Thymus (tissue), 11 donors: ENCODE measurements around the gene VPS13A. TPM values are rescaled to one million over a fixed set of nuclear protein-coding genes. Genes with fewer than 3 reads are reported as not detected.
"Not testable (repeated sequence)": the region's sequence is repeated elsewhere in the genome, so short reads cannot be mapped to it uniquely, and the experiment has no call there.

Source experiments
- DNase-seq, 9 donors: peaks; one replicate each; pipeline ENCODE4 v3.0.0-alpha.2; 2013; ENCODE audit warnings: low spot score in 9 of 9, low read depth in 6 of 9, missing footprints in 1 of 9
- H3K27ac ChIP-seq, 2 donors: one replicate each; pipeline ENCODE4 v1.5.1; 2013; ENCODE audit warnings: control low read depth in 1 of 2, low read depth in 1 of 2, low read length in 1 of 2, mild to moderate bottlenecking in 1 of 2, moderate library complexity in 1 of 2
- H3K27me3 ChIP-seq, 2 donors: one replicate each; pipeline ENCODE4 v1.5.1; 2013; ENCODE audit warnings: low read length in 1 of 2; ENCODE audit not compliant: control insufficient read depth in 2 of 2, insufficient read depth in 1 of 2
- H3K36me3 ChIP-seq, 2 donors: one replicate each; pipeline ENCODE4 v1.5.1; 2013; ENCODE audit warnings: low read length in 1 of 2, mild to moderate bottlenecking in 1 of 2, moderate library complexity in 1 of 2; ENCODE audit not compliant: control insufficient read depth in 2 of 2, insufficient read depth in 2 of 2
- H3K4me1 ChIP-seq, 2 donors: one replicate each; pipeline ENCODE4 v1.5.1; 2013; ENCODE audit warnings: low read length in 2 of 2; ENCODE audit not compliant: control insufficient read depth in 2 of 2, insufficient read depth in 2 of 2
- H3K4me3 ChIP-seq, 2 donors: one replicate each; pipeline ENCODE4 v1.5.1; 2013; ENCODE audit warnings: low read length in 2 of 2, control low read depth in 1 of 2, mild to moderate bottlenecking in 1 of 2
- H3K9me3 ChIP-seq, 2 donors: one replicate each; pipeline ENCODE4 v1.5.1; 2013; ENCODE audit warnings: low read length in 1 of 2, mild to moderate bottlenecking in 1 of 2; ENCODE audit not compliant: control insufficient read depth in 2 of 2, insufficient read depth in 1 of 2
- WGBS: extraction: QIAGEN DNeasy Blood & Tissue Kit; methylation state at CpG from one replicate; pipeline ENCODE4 v1.1.7; 2013; 5-methylcytosine and 5-hydroxymethylcytosine counted together
- polyA plus RNA-seq: library from polyadenylated mRNA; stranded (reverse); fragments of 200-250 nt; gene quantifications from one replicate; pipeline ENCODE4 v1.2.3, GENCODE V29; 2013
- total RNA-seq: library from RNA; stranded (reverse); fragments of 120-200 nt; gene quantifications from one replicate; pipeline ENCODE4 v1.2.4, GENCODE V29; 2013
- donor health status: healthy.

The VPS13A gene
- total and polyA plus RNA-seq, 2 donors: 21.1 to 22.8 TPM

DNA sequence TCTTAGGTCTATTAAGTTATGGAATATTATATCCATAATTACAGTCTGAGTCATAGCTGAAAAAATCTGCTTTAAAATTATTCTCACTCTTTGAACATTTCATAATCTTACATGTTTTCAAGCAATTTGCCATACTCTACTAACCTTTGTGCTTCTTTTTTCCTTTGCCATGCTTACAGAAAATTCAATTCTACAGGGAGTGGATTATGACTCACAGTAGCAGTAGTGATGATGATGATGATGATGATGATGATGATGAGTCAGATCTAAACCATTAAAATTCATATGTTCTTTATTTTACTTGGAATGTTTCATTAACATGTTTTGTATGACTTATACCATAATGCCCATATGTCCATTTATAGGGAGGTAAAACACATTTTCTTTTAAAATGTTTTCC is 207.1 kb downstream of the VPS13A start:
- Histone ChIP-seq H3K27ac (no peak overlapping the region), H3K36me3 (peaks cover 4 to 8% of the 10 kb centered on the region in 2 donors), H3K4me3 (no peak overlapping the region), H3K27me3 (no peaks in the 10 kb centered on the region), H3K4me1 (no peaks in the 10 kb centered on the region), H3K9me3 (no peaks in the 10 kb centered on the region)
- DNase-seq: no peak

DNA sequence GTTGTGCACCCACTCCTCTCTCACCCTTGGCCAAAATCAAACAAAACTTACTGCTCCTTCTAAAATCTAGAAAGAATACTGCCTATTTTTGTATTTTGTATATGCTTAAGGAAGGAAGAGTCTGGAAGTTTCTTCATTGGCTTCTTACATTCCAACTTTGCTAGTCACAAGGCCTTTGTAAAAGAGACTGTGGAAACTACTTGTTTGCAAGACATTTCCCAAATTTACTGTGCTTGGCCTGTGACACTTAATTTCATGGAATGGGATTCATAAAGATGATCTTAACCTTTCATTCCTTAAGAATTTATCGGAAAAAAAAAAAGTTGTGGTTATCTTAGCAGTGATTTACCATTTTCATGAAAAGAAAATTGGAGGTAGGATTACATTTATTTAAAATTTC is 208.9 kb downstream of the VPS13A start:
- Histone ChIP-seq H3K4me1 (no peaks in the 10 kb centered on the region), H3K36me3 (peaks cover 0 to 10% of the 10 kb centered on the region in 2 donors), H3K27ac (no peak overlapping the region), H3K4me3 (no peak overlapping the region), H3K9me3 (no peaks in the 10 kb centered on the region), H3K27me3 (no peaks in the 10 kb centered on the region)
- WGBS: 49% methylated on average over 1 of the region's 1 CpG
- no peak for DNase-seq

DNA sequence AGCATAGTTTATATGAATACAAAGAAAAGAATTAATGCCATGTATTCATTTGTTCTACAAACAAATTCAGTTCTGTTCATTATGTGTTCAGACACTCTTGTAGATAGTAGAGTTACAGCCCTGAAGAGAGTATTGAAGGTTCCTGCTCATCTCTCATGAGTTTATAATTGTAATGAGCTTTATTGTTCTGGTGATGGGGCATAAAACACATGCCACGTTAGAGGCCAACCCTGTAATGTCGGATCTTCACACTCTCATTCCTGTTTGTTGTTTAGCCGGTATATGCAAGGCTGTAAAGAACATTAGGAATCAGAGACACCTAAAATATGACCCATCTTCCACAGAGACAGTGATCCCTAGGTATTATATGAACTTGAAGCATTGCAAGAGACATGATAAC is 214.5 kb downstream of the VPS13A start:
- Histone ChIP-seq H3K36me3 (peaks cover 0 to 2% of the 10 kb centered on the region in 2 donors), H3K4me3 (no peak overlapping the region), H3K27me3 (no peaks in the 10 kb centered on the region), H3K9me3 (no peaks in the 10 kb centered on the region), H3K27ac (no peak overlapping the region), H3K4me1 (no peaks in the 10 kb centered on the region)
- DNase-seq: no peak
- WGBS: over 99% methylated on average over 3 of the region's 3 CpGs

DNA sequence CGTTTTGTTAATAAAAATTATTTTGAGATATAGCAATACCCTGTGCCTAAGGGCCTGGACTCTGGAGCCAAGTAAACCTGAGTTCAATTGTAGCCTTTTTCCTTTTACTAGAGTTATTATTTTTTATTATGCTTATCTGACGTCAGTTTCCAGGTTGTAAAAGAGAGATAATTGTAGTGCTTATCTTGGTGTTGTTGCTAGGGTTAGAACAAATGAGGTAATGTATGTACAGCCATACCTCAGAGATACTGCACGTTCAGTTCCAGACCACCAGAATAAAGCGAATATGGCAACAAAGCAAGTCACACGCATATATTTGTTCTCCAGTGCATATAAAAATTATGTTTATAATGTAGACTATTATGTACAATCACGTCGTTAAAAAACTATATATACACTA is 215.0 kb downstream of the VPS13A start:
- 97% methylated on average over 7 of the region's 7 CpGs for WGBS
- Histone ChIP-seq H3K4me3 (no peak overlapping the region), H3K27ac (no peak overlapping the region), H3K27me3 (no peaks in the 10 kb centered on the region), H3K4me1 (no peaks in the 10 kb centered on the region), H3K9me3 (no peaks in the 10 kb centered on the region), H3K36me3 (peaks cover 0 to 2% of the 10 kb centered on the region in 2 donors)
- no peak for DNase-seq

DNA sequence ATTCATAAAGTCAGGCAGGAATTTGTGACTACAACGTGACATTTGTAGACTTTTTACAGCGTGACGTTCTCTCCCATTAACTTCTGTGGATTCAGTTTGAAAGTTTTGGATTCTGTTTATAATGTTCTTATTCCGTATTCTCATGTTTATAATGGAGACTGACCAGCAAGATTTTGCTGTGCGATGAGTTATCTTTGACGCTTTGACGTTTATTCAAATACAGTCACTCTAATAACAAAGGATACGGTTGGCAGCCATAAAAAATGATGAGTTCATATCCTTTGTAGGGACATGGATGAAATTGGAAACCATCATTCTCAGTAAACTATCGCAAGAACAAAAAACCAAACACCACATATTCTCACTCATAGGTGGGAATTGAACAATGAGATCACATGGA is 221.2 kb downstream of the VPS13A start:
- not testable (repeated sequence) for H3K4me3 ChIP-seq, H3K9me3 ChIP-seq, H3K27me3 ChIP-seq, DNase-seq, H3K4me1 ChIP-seq, H3K27ac ChIP-seq, H3K36me3 ChIP-seq
- WGBS: 96% methylated on average over 9 of the region's 9 CpGs

DNA sequence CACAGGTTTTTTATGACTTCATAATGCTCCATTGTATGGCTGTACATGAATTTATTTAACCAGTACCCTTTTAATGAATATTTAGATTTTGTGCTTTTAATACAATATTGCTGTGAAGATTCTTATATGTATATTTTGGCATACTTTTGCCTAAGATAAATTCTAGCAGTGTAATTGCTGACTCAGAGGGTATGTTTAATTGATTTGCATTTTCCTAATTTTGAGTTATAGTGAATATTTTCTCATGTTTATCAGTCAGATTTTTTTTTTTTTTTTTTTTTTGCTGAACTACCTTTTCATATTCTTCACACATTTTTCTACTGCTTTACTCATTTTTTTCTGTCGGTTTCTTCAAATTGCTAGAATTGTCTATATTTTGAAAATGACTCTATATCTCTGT is 222.6 kb downstream of the VPS13A start:
- Histone ChIP-seq H3K4me3 (no peak overlapping the region), H3K9me3 (no peaks in the 10 kb centered on the region), H3K4me1 (no peaks in the 10 kb centered on the region), H3K27ac (no peak overlapping the region), H3K27me3 (no peaks in the 10 kb centered on the region), H3K36me3 (no peaks in the 10 kb centered on the region)
- no peak for DNase-seq
- WGBS: 100% methylated on average over 1 of the region's 1 CpG

DNA sequence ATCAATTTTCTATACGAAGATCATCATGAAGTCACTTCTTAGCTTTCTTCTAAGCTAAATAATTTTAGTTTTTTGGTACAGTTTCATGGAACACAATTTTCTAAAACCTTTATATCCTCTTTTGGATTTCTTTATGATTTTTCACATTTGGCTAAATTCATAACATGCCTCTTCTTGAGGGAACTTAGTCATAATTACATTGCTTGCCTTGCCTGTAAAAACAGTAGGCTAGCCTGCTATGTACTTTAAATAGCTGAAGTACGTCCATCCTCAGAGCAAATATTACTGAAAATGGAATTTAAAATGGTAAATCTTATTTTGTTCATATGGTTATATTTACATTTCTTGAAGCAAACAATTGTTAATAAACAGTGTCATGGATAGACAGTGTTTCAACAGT is 225.0 kb downstream of the VPS13A start:
- Histone ChIP-seq H3K4me1 (no peaks in the 10 kb centered on the region), H3K36me3 (no peaks in the 10 kb centered on the region), H3K9me3 (no peaks in the 10 kb centered on the region), H3K27ac (no peak overlapping the region), H3K27me3 (no peaks in the 10 kb centered on the region), H3K4me3 (no peak overlapping the region)
- 96% methylated on average over 2 of the region's 2 CpGs for WGBS
- DNase-seq: no peak

DNA sequence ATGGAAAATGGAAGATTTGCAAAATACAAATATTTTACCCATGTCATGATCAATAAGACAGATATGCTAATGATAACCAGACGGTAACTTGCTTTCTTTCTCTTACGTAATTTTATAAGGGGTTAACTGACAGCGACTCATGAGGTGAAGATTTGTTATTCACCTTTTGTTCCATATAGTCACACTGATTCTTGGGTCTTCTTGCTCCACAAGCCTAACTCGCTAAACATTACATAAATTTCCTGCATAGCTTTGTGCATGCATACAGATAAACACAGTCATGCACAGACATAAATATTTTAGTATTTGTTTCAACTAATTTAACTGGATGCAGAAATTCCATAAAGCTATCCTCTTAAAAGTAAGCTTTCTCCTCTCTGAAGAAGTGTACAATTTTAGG is 225.9 kb downstream of the VPS13A start:
- no peak for DNase-seq
- peaks cover 0 to 1% of the 10 kb centered on the region in 2 donors for H3K9me3 ChIP-seq
- H3K4me1 ChIP-seq: no peaks in the 10 kb centered on the region
- H3K27me3 ChIP-seq: no peaks in the 10 kb centered on the region
- no peak overlapping the region for H3K27ac ChIP-seq
- H3K4me3 ChIP-seq: no peak overlapping the region
- peaks cover 3 to 5% of the 10 kb centered on the region in 2 donors for H3K36me3 ChIP-seq
- WGBS: 100% methylated on average over 4 of the region's 4 CpGs

DNA sequence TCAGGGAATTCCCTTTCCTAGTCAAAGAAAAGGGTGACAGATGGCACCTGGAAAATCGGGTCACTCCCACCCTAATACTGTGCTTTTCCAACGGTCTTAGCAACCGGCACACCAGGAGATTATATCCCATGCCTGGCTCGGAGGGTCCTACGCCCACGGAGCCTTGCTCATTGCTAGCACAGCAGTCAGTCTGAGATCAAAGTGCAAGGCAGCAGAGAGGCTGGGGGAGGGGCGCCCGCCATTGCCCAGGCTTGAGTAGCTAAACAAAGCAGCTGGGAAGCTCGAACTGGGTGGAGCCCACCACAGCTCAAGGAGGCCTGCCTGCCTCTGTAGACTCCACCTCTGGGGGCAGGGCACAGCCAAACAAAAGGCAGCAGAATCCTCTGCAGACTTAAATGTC is 231.2 kb downstream of the VPS13A start:
- not testable (repeated sequence) for H3K4me3 ChIP-seq, H3K4me1 ChIP-seq, H3K27ac ChIP-seq, DNase-seq, H3K27me3 ChIP-seq, H3K36me3 ChIP-seq, H3K9me3 ChIP-seq
- 92% methylated on average over 9 of the region's 9 CpGs for WGBS

DNA sequence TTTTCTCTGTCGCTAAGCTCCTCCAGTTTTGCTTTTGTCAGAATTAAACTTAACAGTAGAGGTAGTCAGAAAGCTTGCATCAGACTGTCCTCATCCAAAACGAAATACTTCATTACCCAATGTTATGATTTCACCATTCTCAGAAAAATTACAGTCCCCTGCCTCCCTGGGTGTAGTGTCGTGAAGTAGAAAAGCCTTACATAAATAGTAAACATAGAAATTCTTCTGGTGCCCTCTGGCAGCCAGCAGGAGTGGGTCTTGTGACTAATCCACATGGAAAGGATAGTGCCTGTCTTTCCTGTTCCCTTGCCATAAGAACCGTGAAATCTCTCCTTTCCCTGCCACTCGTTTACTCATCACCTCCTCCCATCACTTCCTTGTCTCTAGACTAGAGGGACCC is 240.2 kb downstream of the VPS13A start:
- no peak for DNase-seq
- 92% methylated on average over 5 of the region's 5 CpGs for WGBS
- Histone ChIP-seq H3K9me3 (no peaks in the 10 kb centered on the region), H3K27me3 (no peaks in the 10 kb centered on the region), H3K4me1 (no peaks in the 10 kb centered on the region), H3K27ac (no peak overlapping the region), H3K4me3 (no peak overlapping the region), H3K36me3 (no peaks in the 10 kb centered on the region)
